Loucy (cell line): ENCODE measurements around the gene ARL13B.

Source experiments
- H2AFZ ChIP-seq: fragments of 200-600 bp; sonication (generic); 2 replicates; pipeline ENCODE4 v1.6.0; 2016; ENCODE audit warnings: antibody characterized with exemption, mild to moderate bottlenecking, low read length, moderate library complexity
- H3F3A ChIP-seq: fragments of 200-600 bp; 2 replicates; pipeline ENCODE4 v1.6.0; 2016; ENCODE audit warnings: antibody characterized with exemption, low read depth, mild to moderate bottlenecking
- H3K27me3 ChIP-seq: fragments of 200-600 bp; sonication (generic); 2 replicates; pipeline ENCODE4 v1.6.1; 2014; ENCODE audit warnings: low read length, mild to moderate bottlenecking; ENCODE audit not compliant: insufficient read depth, poor library complexity, severe bottlenecking
- H3K36me3 ChIP-seq: fragments of 200-600 bp; sonication (generic); 2 replicates; pipeline ENCODE4 v1.6.1; 2016; ENCODE audit warnings: low read length; ENCODE audit not compliant: insufficient read depth
- H3K4me1 ChIP-seq: fragments of 200-600 bp; sonication (generic); 2 replicates; pipeline ENCODE4 v1.5.1; 2014; ENCODE audit warnings: low read length, mild to moderate bottlenecking; ENCODE audit not compliant: insufficient read depth, poor library complexity, severe bottlenecking
- H3K4me2 ChIP-seq: fragments of 200-600 bp; sonication (generic); 2 replicates; pipeline ENCODE4 v1.6.0; 2014; ENCODE audit warnings: antibody characterized with exemption, low read length, low read depth, mild to moderate bottlenecking; ENCODE audit not compliant: poor library complexity, severe bottlenecking
- H3K4me3 ChIP-seq: fragments of 200-600 bp; sonication (generic); 2 replicates; pipeline ENCODE4 v1.5.1; 2014; ENCODE audit warnings: low read length, mild to moderate bottlenecking, mixed read lengths; ENCODE audit not compliant: poor library complexity, severe bottlenecking
- H3K79me2 ChIP-seq: fragments of 200-600 bp; sonication (generic); 2 replicates; pipeline ENCODE4 v1.6.1; 2014; ENCODE audit warnings: low read length; ENCODE audit not compliant: insufficient read depth
- H3K9ac ChIP-seq: fragments of 200-600 bp; sonication (generic); 2 replicates; pipeline ENCODE4 v1.6.0; 2014; ENCODE audit warnings: mild to moderate bottlenecking, low read depth, low read length, moderate library complexity; ENCODE audit not compliant: poor library complexity, severe bottlenecking
- H3K9me2 ChIP-seq: fragments of 200-600 bp; sonication (generic); replicated peaks from 2 replicates; pipeline ENCODE4 v1.6.1; 2016; ENCODE audit warnings: low read depth, low read length, mixed read lengths
- H3K9me3 ChIP-seq: fragments of 200-600 bp; sonication (generic); 2 replicates; pipeline ENCODE4 v1.6.1; 2014; ENCODE audit warnings: mild to moderate bottlenecking, antibody characterized with exemption, low read length, low read depth; ENCODE audit not compliant: insufficient read depth
- H4K20me1 ChIP-seq: fragments of 200-600 bp; sonication (generic); 2 replicates; pipeline ENCODE4 v1.6.0; 2014; ENCODE audit warnings: antibody characterized with exemption, low read length, mild to moderate bottlenecking; ENCODE audit not compliant: insufficient read depth, poor library complexity, severe bottlenecking
- CTCF ChIP-seq: fragments of 200-600 bp; sonication (generic); conservative IDR thresholded peaks from 2 replicates; pipeline ENCODE4 v1.5.1; 2014; ENCODE audit warnings: mild to moderate bottlenecking, antibody characterized with exemption, low read length
- EZH2phosphoT487 ChIP-seq: fragments of 200-600 bp; IDR thresholded peaks from 2 replicates; pipeline ENCODE4 v1.6.1; 2018; ENCODE audit warnings: antibody characterized with exemption, mild to moderate bottlenecking, moderate library complexity, borderline replicate concordance

Gene ARL13B

GRCh38 chr3:93992207-93992606 is 12.3 kb downstream of the ARL13B start:
- Histone ChIP-seq H2AFZ (no peak overlapping the region), H3K9ac (no peak overlapping the region), H3K4me2 (no peak overlapping the region), H3K9me2 (no peaks in the 10 kb centered on the region), H3K4me1 (peaks cover 5% of the 10 kb centered on the region), H3K27me3 (no peaks in the 10 kb centered on the region), H3F3A (no peaks in the 10 kb centered on the region), H3K36me3 (no peaks in the 10 kb centered on the region), H3K9me3 (no peaks in the 10 kb centered on the region), H3K4me3 (no peak overlapping the region), H4K20me1 (no peaks in the 10 kb centered on the region), H3K79me2 (peaks cover 3% of the 10 kb centered on the region; the same call in 1 of the 2 replicates)
- TF ChIP-seq CTCF (no peak), EZH2phosphoT487 (no peak)

- no peaks in the 10 kb centered on the region for H3K27me3 ChIP-seq
- TF ChIP-seq CTCF (no peak), EZH2phosphoT487 (no peak)
- H3K36me3 ChIP-seq, result no peaks in the 10 kb centered on the region
- H3K4me1 ChIP-seq, result peaks cover 5% of the 10 kb centered on the region
- H3K9ac ChIP-seq, result no peak overlapping the region
- H3K9me3 ChIP-seq, result no peaks in the 10 kb centered on the region
- H2AFZ ChIP-seq, result no peak overlapping the region
- H3K4me2 ChIP-seq, result no peak overlapping the region
- no peaks in the 10 kb centered on the region for H3K9me2 ChIP-seq
- H3F3A ChIP-seq, result no peaks in the 10 kb centered on the region
- H3K79me2 ChIP-seq, result peaks cover 3% of the 10 kb centered on the region; the same call in 1 of the 2 replicates
- H4K20me1 ChIP-seq, result no peaks in the 10 kb centered on the region
- H3K4me3 ChIP-seq, result no peak overlapping the region
Observed at GRCh38 chr3:93994056-93994455, 14.1 kb downstream of the ARL13B start.

- H3K27me3 ChIP-seq, result no peaks in the 10 kb centered on the region
- TF ChIP-seq EZH2phosphoT487 (no peak), CTCF (no peak)
- no peak overlapping the region for H3K4me3 ChIP-seq
- no peak overlapping the region for H3K9ac ChIP-seq
- H4K20me1 ChIP-seq, result no peaks in the 10 kb centered on the region
- H3K9me2 ChIP-seq, result no peaks in the 10 kb centered on the region
- H3K36me3 ChIP-seq, result no peaks in the 10 kb centered on the region
- no peak overlapping the region for H3K4me2 ChIP-seq
- no peaks in the 10 kb centered on the region for H3F3A ChIP-seq
- no peaks in the 10 kb centered on the region for H3K79me2 ChIP-seq
- H3K9me3 ChIP-seq, result no peaks in the 10 kb centered on the region
- no peak overlapping the region for H2AFZ ChIP-seq
- H3K4me1 ChIP-seq, result no peaks in the 10 kb centered on the region
Observed at GRCh38 chr3:94001191-94001590, 21.2 kb downstream of the ARL13B start.
